Measurements from ENCODE around the gene OTULIN.

Gene OTULIN

DNA sequence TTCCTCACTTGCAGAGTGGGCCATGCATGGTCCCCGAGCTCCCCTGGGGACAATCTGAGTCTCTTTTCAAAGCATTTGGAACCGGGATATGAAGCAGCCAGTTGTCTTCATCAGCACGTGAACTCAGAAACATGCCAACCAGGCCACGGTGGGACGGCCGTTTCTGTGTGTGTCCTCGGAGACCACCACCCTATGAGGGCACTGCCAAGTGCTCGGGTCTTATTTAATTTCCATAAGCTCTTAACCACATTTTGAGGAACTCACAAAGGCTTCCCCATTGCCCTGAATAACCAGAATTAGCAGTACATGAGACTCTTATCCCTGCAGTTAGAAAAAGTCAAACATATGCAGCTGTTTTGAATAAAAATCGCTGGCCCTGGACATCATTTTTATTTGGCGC, 60.1 kb downstream of the OTULIN start:
- DNase-seq, result no peak

DNA sequence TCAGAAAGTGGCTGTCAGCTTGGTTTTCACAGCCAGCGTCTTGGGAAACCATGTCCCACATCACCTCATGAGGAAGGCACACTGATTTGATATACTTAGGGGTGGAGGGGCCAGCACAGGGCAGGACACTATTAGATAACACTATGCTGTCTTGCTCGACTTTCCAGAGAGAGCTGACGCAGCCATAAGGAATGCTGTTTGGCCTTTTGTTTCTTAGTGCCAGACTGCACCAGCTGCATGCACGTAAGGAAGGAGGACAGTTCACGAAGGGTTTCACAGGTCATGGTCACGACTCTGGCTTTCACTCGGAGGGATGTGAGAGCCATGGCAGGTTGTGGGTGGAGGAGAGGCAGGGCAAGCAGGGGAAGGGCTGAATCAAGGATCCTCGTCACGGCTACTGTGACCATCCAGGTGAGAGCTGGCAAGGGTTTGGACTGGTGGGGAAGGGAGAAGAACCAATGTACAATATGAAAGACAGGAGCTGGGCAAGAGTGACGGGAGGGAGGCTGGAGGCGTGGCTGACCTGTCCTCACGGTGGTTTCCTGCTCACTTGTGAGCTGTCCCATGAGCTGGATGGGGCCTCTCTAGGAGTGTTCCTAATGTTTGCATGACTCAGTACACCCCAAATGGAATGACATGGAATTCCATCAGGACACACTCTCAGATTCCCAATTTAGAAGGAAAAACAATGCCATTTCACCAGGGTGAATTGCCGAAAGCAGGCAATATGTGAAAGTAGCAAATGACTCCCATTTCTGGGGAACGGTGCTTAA, 61.7 kb downstream of the OTULIN start:
- no peak for DNase-seq

DNA sequence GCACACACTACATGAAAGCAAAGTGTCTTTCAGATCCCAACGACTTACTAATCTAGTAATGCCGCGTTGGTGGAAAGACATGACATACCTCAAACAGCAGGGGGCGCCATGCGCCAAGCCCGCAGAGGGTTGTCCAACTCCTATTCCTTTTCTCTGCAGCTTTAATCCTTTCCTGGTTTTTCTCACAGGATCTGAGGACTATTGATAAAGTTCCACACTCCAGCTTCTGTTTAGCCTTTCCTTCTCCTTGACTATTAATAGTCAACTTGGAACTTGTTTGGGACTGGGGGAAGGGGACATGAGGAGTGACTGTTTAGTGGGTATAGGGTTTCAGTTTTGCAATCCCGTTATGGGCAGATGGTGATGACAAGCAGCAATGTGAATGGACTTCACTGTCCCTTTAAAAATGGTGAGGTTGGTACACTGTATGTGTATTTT, 62.9 kb downstream of the OTULIN start:
- DNase-seq, result peak; percentile 65

DNA sequence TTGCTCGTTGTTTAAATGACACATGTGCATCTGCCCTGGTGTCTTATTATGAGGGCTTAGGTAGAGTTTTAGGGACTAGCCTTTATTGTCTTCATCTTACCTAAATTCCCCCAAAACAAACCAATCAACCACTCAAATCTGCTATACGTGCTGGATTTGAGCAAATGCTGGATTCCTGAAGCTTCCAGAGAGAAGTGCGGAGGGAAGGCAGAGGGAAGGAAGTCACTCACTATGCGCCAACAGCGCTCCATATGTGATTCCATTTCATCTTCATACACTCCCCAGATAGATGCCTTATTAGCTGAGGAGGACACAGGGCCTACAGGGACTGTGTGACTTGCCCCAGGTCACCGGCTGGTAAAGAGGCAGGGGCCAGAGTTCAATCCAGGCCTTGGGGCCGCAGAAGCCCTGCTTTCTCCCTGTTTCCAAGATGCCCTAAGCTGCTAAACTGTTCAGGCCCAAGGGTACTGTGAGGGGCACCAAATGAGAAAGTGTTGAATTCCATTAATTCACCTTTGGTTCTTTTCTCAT, 63.5 kb downstream of the OTULIN start:
- no peak for DNase-seq

DNA sequence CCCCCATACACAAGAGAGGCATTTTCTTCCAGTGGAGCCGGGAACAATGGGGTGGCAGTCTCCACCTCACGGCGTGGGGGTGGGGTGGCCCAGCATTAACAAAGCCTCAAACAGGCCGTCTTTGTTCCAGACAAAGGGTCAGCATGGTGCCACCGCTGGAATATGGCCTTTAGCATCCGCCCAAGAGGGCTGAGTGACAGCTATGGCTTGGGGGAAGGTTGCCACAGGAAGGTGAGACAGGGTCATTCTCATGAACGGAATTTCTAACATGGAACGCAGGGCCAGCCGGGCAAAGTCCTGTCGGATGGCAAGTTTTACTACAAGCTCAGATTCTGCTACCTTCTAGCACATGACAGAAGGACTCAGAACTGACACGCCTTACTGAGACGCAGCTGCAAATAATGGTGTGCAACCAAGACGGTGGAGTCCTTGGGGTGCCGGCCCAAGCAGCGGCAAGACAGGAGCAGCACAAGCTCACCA, 64.0 kb downstream of the OTULIN start:
- DNase-seq, result no peak

DNA sequence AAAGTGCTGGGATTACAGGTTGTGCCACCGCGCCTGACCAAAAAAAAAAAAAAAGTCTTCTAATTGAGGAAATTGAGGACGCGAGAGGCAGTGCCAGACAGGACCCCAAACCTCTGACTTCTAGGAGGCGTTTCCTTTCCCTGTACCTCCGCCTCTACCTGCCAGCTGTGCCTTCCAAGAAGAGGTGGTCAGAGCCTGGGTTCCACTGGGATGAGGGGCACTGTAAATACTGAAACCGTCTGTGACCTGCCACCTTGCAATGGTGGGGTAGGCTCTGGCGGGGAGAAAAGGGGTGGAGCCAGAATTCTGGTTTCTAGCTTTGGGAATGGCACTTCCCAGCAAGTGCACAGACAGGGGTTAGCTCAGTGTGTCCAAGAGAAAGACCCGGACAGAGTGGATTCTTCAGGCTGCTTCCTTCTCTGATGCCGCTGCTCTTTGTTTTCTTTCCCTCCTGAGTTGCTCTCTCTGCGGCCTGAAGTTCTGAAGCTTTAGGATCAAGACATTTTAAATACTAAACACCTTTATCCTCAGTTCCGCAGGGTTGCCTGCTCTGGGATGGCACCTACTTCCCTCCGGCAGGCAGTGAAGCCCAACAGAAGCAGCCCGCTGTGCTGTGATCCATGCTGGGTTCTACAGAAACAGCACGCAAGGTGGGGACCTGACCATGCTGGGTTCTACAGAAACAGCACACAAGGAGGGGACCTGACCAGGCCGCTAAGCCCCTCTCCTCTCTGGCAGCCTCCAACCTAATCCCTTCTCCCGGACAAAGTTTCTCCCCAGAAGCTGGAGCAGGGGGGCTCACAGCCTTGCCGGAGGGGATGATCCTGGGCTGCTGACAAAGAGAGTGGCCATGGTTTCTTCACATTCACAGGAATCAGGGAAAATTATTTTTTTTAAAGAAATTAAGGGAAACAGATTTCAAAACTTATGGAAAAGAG, 65.2 kb downstream of the OTULIN start:
- DNase-seq, result no peak

DNA sequence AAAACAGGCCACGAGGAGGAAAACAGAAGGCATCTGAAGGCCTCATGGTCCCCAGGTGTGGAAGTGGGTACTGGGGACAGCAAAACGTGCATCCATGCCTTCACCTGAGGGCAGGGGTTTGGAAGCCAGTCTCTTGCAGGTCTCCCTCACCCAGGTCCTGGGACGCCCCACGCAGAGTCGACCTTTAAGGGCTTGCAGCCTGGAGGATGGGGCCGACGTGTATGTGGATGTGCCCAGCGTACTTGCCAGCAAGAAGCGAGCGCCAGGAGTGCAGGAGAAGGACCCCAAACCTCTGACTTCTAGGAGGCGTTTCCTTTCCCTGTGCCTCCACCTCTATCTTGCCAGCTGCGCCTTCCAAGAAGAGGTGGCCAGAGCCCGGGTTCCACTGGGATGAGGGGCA, 65.9 kb downstream of the OTULIN start:
- DNase-seq, result no peak

DNA sequence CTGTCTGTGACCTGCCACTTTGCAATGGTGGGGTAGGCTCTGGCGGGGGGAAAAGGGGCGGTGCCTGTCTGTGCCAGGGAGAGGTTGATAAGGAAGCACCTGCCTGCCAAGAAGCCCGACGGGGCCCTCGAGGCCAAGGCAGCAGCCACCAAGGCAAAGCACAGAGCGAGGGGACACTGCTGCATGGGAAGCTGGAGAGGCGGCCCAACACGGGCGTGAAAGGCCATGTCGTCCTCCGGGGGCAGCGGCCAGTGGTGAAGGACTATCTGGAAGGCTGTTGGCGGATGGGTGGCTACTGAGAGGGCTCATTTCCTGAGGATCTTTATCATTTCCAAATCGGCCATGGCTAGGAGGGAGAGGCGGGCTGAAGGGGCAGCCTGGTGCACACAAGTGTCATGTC, 66.4 kb downstream of the OTULIN start:
- DNase-seq, result no peak

DNA sequence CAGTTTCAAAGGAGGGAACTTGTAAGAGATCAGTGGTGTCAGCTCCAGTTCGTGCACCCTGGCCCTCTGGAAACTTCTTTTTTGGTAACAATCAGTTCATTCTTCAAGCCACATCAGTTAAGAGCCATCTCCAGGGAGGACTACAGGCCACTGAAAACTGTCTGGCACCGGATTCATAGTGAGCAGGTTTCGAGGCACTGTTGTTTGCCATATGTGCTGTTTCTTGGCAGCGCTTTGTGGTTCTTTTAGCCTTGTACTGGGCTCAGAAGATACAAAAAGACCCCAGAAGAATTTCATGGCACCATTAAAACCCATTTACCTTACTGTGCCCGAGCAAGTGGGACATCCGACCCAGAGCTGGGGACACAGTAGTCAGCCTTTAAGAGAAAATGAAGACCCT, 68.5 kb downstream of the OTULIN start:
- no peak for DNase-seq

DNA sequence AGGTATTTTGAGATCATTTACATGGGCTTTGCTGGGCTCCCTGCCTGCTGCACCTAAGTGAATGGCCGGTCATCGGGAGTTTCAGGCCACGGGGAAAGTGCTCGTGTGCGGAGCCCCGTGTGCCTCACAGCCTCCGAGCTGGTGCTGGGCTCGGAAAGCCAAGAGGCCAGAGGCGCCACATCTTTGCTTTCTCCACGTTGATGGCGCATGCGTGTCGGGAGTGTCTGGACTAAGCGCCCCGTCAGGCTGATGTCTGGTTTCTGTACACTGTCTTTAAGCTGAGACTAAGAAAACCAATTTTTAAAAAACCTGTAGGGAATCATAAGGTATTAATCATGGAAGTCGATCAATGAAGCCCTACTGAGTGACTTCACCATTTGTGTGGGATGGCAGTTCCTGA, 69.1 kb downstream of the OTULIN start:
- DNase-seq, result no peak

DNA sequence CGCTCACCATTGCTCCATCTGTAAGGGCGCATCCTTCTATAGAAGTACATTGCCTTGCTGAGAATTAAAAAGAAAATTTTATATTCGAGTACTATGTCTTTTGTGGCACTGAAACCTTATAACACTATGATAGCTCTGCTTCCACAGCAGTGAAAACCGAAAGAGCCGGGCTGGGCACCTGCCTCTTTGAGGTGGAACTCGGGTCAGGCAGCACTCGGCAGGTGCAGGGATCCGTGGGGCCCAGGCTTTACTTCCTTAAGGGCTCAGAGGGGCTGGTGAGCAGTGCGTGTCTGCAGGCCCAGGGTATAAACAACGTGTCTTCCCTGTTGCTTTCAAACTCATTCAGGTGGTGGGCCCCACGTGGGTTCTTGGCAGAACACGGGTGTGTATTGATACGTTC, 69.9 kb downstream of the OTULIN start:
- DNase-seq, result no peak

DNA sequence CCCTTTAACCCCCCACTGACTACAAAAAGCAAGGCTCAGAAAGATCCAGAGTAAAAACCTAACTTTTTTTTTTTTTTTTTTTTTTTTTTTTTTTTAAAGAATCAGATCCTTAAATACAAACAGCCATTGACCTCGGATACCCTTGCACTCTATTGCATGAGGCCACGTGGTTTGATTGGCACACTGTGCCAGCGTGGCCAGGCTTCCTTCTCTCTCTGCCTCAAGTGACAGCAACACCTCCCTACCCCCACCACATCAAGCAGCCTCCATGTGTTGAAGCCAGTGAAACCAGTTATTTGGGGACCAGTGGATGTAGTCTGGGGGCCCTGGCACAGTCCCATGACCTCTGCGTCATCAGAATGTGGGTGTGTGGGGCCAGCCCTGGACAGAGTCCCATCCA, 71.4 kb downstream of the OTULIN start:
- no peak for DNase-seq

DNA sequence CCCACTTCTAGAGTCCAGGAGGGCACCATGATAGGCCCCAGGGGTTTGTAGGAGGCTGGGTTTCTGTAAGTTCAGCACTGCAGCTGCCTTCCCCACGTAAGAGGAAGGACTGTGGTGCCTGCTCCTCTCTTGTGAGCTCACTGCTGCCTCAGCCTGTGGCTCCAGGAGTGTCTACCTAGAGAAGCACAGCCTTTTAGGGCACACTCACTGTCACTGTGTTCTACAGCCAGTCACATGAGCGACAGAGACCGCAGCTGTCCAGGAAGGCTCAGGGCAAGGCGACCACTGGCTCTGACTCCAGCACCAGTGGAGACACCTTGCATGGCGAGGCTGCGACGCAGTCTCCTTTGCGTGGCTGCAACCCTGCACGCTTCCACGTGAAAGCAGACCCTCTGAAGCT, 72.8 kb downstream of the OTULIN start:
- no peak for DNase-seq

DNA sequence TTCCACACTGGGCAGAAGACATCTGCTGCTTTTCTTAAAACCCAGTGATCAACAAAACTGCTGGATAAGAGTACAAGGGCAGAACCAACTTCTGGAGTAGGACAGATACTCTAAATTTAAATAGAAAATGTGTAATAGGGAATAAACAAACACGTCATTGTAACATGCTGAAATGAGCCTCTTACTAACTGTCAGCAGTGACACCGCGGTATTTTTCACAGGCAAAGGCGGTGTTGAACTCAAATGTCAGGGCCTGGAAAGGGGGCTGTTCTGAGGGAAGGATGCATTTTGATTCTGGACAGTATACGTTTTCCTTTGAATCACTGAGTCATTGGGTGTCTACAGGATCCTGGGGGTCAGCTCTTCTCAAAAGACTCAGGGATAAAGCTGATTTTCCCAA, 73.5 kb downstream of the OTULIN start:
- no peak for DNase-seq

DNA sequence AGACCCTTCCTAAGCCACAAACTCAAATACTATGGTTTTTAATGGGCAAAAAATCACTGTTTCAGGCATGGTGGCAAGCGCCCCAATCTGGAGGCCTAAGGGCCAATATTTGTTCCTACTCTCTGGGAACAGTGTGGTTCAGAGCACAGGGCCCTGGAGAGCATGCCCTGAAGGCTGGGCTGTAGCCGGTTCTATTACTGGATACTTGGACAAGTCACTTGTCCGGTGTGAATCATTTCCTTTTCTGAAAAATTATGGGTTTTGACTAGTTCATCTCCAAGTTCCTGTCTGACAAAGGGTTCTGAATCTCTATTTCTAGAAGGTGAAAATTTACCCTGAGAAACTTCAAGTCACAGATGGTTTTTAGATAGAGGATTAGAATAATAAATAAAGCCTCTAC, 75.0 kb downstream of the OTULIN start:
- DNase-seq, result no peak

DNA sequence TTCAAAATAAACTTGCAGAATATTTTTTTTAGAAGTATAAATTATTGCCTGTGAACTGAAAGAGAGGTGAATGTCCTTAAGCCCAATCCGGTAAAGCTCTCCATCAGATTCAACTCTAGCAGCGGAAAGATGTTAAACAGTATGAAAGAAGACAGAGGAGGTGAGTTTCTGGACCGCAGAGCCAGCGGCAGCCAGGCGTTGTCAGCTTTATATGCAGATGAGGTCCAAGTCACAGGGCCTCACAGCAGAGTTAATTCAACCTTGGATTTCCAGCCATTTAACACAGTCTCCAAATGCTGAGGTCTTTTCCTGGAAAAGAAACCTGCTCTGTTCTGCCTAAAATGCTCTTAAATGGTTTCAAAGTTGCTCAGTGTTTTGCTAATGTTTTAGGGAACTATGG, 75.5 kb downstream of the OTULIN start:
- DNase-seq, result no peak

DNA sequence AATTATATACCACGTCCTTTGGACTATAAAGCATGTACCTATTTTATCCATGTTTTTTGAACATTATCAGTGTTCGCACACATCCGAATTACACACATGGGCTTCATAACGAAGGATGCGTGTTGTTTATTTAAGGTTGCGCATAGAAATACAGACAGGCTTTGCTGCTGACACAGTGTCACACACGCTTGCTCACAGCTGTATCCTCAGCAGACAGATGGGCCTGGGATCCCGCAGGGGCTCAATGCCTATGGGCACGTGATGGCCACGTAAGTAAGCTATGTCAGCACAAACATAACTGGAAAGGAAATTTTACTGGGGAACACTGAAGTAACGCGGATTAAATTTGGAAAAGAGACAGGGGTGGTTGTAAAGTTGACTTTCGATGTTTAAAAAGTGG, 76.6 kb downstream of the OTULIN start:
- DNase-seq, result no peak

DNA sequence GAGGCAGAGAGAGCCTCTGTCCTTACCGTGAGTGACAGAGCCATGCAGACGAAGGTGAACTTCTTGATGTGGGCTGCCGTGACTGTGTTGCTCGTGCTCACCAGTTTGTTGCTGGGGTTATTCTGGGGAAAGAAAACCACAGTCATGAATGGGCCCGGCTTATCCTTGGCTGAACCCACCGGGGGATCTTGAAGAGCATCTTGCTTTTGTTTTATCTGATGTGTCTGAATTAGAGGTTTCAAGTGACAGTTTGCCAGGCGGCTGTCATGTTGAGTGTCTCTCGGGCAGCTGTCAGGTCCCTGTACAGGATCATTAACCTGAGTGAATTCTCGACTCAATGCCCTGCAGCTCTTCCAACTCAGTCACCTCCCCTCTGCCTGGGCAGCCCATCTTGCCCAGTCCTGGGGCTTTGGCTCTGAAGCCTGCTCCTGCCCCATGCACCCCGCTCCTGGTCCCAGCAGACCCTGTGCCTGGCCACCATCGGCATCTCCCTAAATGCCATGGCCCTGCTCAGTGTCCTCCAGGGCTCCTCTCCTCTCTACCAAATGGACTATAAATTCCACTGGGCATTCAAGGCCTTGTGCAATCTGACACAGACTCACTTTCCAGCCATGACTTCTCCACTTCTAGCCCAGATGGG, 77.4 kb downstream of the OTULIN start:
- no peak for DNase-seq

DNA sequence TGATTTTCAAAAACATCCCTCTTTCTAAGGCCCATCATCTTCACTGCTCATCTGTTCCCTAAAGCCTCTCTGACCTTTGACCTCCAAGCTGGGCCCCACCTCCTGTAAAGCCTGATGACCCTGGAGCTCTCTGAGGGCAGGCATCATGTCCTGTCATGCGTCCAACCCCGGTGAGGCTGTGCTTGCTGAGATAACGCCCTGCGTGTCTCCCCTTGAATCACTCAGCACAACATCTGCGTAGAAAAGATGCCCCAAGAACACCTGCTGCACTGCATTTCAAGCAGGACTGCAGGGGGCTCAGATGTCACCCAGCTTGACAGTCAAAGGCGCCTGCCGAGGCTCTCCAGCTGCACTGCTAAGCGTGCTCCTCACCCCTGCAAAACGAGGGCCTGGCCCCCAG, 78.0 kb downstream of the OTULIN start:
- no peak for DNase-seq

DNA sequence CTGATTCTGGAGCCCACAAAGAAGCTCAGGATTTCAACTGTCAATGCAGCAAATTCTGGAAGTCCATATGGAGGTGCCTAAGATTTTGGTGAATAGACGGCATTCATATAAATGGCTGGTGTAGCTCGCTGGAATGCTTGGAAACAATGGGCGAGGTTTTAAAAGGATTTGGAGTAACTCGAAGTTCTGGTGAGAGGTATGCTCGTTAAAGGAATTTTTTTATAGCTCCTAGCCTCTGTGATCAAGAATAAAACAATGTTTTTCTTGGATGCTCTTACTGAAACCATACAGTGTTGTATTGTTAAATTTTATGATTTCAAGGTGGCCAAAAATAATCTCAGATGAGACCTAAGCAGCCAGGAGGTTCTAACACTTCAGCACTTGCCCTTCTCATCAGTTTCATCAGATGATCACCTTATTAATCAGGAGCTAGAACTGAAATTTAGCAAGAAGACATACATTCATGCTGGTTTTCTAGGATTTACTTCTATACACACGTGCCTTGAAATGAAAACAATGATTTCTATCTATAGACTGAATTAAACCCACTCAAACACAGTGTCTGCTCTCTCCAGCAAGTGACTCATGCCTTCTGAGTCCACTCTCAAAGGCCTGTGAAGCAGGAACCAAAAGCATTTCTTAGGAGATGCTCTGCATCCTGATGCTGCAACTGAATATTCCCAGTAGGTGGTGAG, 79.2 kb downstream of the OTULIN start:
- DNase-seq, result no peak

DNA sequence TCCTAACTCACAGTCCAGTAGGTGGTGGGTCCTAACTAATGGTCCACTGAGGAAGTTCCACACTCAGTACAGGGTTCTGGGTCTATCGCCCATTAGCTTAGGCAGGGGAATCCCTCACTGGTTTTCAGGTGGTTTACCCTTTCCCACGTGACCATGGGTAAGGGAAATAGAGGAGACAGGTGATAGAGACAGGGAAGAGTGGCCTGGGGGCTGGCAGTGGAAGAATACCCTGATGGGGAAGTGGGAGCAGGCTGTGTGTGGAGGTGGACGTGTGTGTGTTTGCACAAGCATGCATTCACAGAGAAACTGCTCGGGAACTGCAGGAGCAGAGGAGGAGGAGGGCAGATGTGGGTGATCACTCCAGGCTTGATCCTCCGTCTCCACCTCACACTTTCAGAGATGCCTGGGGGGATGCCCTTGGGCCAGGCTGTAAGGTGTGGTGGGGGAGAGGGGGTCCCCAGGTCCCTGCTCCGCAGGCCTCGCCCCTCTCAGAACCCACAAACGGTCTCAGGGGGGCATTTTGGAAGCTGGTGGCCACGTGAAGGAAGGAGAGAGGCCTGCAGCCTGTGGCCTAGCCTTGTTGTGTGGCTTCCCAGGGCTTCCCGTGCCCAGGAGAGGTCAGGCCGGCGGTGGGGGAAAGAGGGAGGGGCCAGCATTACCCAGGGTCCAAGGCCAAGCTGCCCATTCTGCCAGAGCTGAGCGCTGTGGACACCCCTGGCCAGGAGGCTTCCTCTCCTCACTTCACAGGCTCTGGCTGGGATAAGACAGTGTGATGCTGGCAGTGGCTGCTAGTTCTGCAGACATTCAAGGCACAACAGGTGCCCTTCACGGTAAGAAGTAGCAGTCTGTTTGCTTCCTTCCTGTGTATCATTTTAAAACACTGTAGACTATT, 80.0 kb downstream of the OTULIN start:
- DNase-seq, result no peak

DNA sequence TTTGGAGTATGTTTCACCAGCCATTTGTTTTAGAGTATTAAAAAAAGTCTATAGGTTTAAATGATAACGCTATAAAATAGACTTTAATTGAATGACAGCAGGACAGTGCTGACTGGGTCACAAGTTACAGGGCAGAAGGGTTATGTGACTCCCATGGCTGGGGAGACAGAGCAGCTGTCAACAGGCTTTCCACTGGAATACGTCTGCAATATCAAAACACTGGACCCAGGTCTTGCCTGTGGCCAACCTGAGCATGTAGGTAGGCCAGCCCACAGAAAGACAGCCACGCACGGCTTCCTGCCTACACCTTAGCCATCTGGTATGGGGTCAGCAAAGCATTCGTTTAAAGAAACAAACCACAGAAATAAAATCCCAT, 80.7 kb downstream of the OTULIN start:
- no peak for DNase-seq

All from NCI-H2081 treated with DMSO at 0.1 percent for 48 hours (cell line).